HUES6 (cell line): Measurements from ENCODE around the gene SNTG2.
"Not testable (repeated sequence)": the region's sequence is repeated elsewhere in the genome, so short reads cannot be mapped to it uniquely, and the experiment has no call there.

Experiments
- H3K27ac ChIP-seq: 2 replicates; pipeline ENCODE4 v1.7.0; 2013; ENCODE audit warnings: low read depth, mild to moderate bottlenecking, low read length, inconsistent platforms
- H3K27me3 ChIP-seq: 2 replicates; pipeline ENCODE4 v1.6.1; 2013; ENCODE audit warnings: low read length; ENCODE audit not compliant: control insufficient read depth, insufficient read depth
- H3K36me3 ChIP-seq: 2 replicates; pipeline ENCODE4 v1.6.1; 2013; ENCODE audit warnings: low read length; ENCODE audit not compliant: control insufficient read depth, insufficient read depth
- H3K4me1 ChIP-seq: 2 replicates; pipeline ENCODE4 v1.6.1; 2013; ENCODE audit warnings: low read length; ENCODE audit not compliant: control insufficient read depth, insufficient read depth
- H3K4me3 ChIP-seq: 2 replicates; pipeline ENCODE4 v1.5.1; 2013; ENCODE audit warnings: low read depth, low read length
- H3K9ac ChIP-seq: one replicate; pipeline ENCODE4 v1.6.1; 2013; ENCODE audit warnings: mild to moderate bottlenecking, low read length
- H3K9me3 ChIP-seq: 2 replicates; pipeline ENCODE4 v1.6.1; 2013; ENCODE audit warnings: low read depth, low read length; ENCODE audit not compliant: control insufficient read depth, insufficient read depth

The SNTG2 gene

GRCh38 chr2:1099418-1099817 lies 148.8 kb downstream of the SNTG2 start:
- Histone ChIP-seq H3K4me1 (0 out of 2 replicates have a peak, but pooled peaks cover 4% of the 10 kb centered on the region), H3K9me3 (no peaks in the 10 kb centered on the region), H3K4me3 (no peak overlapping the region), H3K27me3 (no peaks in the 10 kb centered on the region), H3K9ac (no peak overlapping the region), H3K36me3 (peaks cover 6% of the 10 kb centered on the region; the same call in 1 of the 2 replicates), H3K27ac (no peak overlapping the region)

DNA sequence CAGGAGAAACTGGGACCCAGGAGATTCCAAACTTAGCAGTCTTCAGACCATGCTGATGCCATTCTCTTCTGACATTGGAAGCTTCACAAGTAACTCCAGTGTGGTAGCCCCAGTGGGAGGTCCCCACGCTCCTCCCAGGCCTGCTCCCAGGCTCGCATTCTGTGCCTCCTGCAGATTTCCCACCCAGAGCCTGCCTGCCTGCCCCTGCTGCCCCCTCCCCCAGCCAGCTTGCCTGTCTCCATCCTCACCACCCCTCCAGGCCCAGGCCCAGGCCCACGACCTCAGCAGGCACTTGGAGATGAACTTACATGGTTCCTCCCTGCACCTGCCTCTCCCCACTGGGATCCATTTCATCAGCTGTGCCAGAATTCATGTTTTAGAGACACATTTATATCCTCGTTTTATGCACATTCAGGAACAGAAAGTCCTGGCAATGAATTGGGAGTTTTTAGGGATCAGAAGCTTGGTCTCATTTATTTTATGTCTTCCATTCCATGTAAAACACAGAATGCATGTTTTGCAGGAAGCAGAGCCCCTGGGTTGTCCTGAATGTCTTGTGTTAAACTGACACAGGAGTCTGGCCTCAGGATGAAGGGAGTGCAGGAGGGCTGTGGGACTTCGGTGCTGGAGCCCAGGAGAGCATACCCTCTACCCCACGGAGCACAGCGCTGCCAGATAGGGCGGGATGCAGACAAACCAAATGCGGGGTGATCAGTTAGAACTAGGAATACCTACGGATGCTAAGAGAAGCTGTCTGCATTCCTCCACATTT lies 150.5 kb downstream of the SNTG2 start:
- no peak overlapping the region for H3K27ac ChIP-seq
- H3K4me3 ChIP-seq = no peak overlapping the region
- no peaks in the 10 kb centered on the region for H3K9me3 ChIP-seq
- peaks cover 6% of the 10 kb centered on the region; the same call in 1 of the 2 replicates for H3K36me3 ChIP-seq
- H3K9ac ChIP-seq = no peak overlapping the region
- H3K4me1 ChIP-seq = 0 out of 2 replicates have a peak, but pooled peaks cover 4% of the 10 kb centered on the region
- H3K27me3 ChIP-seq = no peaks in the 10 kb centered on the region

- Histone ChIP-seq H3K4me3 (no peak overlapping the region), H3K4me1 (0 out of 2 replicates have a peak, but pooled peaks cover 4% of the 10 kb centered on the region), H3K9me3 (no peaks in the 10 kb centered on the region), H3K27ac (no peak overlapping the region), H3K27me3 (no peaks in the 10 kb centered on the region), H3K9ac (no peak overlapping the region), H3K36me3 (peaks cover 6% of the 10 kb centered on the region; the same call in 1 of the 2 replicates)
Measured at GRCh38 chr2:1101982-1102590, 151.4 kb downstream of the SNTG2 start.

DNA sequence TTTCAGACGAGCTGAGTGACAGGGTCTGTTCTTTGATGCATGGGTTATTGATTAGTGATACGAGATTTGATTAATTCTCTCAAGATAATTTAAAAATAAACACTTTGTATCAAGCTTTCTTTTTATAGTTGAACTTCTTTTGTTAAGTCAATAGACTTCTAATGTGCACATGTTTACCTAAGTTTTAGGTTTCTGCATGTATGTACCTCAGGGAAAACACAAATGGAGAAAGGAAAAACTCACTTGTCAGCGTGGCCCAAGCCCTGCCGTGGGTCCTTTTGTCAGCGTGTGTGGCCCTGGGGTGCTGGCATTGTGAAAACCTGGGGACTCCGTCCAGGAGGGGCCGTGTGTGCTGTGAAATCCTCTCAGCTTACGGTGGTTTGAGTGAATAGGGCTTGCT lies 153.7 kb downstream of the SNTG2 start:
- Histone ChIP-seq H3K9ac (no peak overlapping the region), H3K27me3 (no peaks in the 10 kb centered on the region)

DNA sequence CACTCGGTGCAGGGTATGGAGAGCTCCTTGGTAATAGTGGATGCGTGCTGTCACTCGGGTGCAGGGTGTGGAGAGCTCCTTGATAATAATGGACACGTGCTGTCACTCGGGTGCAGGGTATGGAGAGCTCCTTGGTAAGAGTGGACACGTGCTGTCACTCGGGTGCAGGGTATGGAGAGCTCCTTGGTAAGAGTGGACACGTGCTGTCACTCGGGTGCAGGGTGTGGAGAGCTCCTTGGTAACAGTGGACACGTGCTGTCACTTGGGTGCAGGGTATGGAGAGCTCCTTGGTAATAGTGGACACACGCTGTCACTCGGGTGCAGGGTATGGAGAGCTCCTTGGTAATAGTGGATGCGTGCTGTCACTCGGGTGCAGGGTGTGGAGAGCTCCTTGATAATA lies 155.7 kb downstream of the SNTG2 start:
- not testable (repeated sequence) for H3K4me1 ChIP-seq, H3K27me3 ChIP-seq, H3K9me3 ChIP-seq, H3K36me3 ChIP-seq, H3K4me3 ChIP-seq, H3K9ac ChIP-seq, H3K27ac ChIP-seq

More for the DNA sequence above, 153.7 kb downstream of the SNTG2 start:
- H3K4me1 ChIP-seq = 0 out of 2 replicates have a peak, but pooled peaks cover 4% of the 10 kb centered on the region
- peaks cover 3% of the 10 kb centered on the region; the same call in 1 of the 2 replicates for H3K36me3 ChIP-seq
- no peak overlapping the region for H3K27ac ChIP-seq
- no peaks in the 10 kb centered on the region for H3K9me3 ChIP-seq
- H3K4me3 ChIP-seq = no peak overlapping the region

GRCh38 chr2:1115843-1116539 lies 165.3 kb downstream of the SNTG2 start:
- no peaks in the 10 kb centered on the region for H3K4me1 ChIP-seq
- no peak overlapping the region for H3K4me3 ChIP-seq
- peaks cover 40% of the 10 kb centered on the region for H3K9me3 ChIP-seq
- H3K9ac ChIP-seq = no peak overlapping the region
- peaks cover 3% of the 10 kb centered on the region; the same call in 1 of the 2 replicates for H3K36me3 ChIP-seq
- no peaks in the 10 kb centered on the region for H3K27me3 ChIP-seq
- no peak overlapping the region for H3K27ac ChIP-seq

DNA sequence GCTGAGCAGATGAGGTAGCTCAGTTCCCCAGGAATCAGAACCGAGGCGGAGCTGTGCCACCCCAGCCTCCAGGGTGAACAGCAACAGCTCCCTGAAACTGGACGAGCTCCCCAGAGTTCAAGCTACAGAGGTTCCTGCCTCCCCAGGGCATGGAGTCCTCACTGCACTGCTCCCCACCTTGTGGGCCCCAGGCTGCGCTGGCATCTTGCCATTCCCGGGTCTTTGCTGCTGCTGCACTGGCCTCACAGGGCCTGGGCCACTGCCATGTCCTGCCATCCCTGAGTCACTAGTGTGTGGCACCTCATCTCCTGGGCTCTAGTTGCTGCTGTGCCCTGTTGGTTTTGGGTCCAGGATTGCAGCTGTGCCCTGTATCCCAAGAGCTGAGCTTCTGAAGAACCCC lies 166.9 kb downstream of the SNTG2 start:
- peaks cover 3% of the 10 kb centered on the region; the same call in 1 of the 2 replicates for H3K36me3 ChIP-seq
- H3K4me3 ChIP-seq = no peak overlapping the region
- H3K9me3 ChIP-seq = peaks cover 32% of the 10 kb centered on the region
- no peaks in the 10 kb centered on the region for H3K27me3 ChIP-seq
- no peaks in the 10 kb centered on the region for H3K4me1 ChIP-seq
- H3K27ac ChIP-seq = no peak overlapping the region
- H3K9ac ChIP-seq = no peak overlapping the region

DNA sequence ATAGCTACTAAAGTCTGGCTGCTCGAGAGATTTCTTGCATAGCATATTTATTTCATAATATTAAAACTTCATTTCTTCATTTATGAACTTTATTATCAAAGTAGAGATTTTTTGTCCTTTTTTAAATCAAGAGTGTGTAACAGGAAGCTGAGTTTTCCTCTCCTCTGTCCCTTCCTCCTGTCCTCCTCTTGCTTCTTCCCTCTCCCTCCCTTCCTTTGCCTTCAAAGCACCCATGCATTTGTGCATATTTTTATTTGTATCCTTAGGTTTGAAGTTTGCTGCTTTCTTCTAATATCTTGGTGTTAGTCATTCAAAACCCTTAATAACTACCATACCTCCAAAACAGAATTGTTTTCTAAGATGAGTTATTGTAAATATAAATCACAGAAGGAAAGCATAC lies 174.6 kb downstream of the SNTG2 start:
- no peaks in the 10 kb centered on the region for H3K27me3 ChIP-seq
- no peaks in the 10 kb centered on the region for H3K36me3 ChIP-seq
- no peaks in the 10 kb centered on the region for H3K4me1 ChIP-seq
- no peak overlapping the region for H3K4me3 ChIP-seq
- H3K9me3 ChIP-seq = no peaks in the 10 kb centered on the region
- H3K9ac ChIP-seq = no peak overlapping the region
- H3K27ac ChIP-seq = no peak overlapping the region

- no peak overlapping the region for H3K4me3 ChIP-seq
- no peak overlapping the region for H3K9ac ChIP-seq
- H3K27me3 ChIP-seq = no peaks in the 10 kb centered on the region
- H3K4me1 ChIP-seq = no peaks in the 10 kb centered on the region
- no peak overlapping the region for H3K27ac ChIP-seq
- H3K9me3 ChIP-seq = no peaks in the 10 kb centered on the region
- H3K36me3 ChIP-seq = no peaks in the 10 kb centered on the region
Measured at GRCh38 chr2:1125633-1126370, 175.2 kb downstream of the SNTG2 start.

GRCh38 chr2:1129982-1130381 lies 179.3 kb downstream of the SNTG2 start:
- H3K4me3 ChIP-seq = no peak overlapping the region

More at GRCh38 chr2:1129982-1130381, 179.3 kb downstream of the SNTG2 start:
- Histone ChIP-seq H3K27ac (no peak overlapping the region), H3K27me3 (no peaks in the 10 kb centered on the region), H3K4me1 (no peaks in the 10 kb centered on the region), H3K36me3 (no peaks in the 10 kb centered on the region), H3K9ac (no peak overlapping the region), H3K9me3 (no peaks in the 10 kb centered on the region)
